Mucosa of gallbladder (tissue), 1 donor: ENCODE data around the gene TFCP2. TPM values are rescaled to one million over a fixed set of nuclear protein-coding genes. Genes with fewer than 3 reads are reported as not detected.
"Not testable (repeated sequence)": the region's sequence is repeated elsewhere in the genome, so short reads cannot be mapped to it uniquely, and the experiment has no call there.

Experiments
- DNase-seq: peaks from one replicate; pipeline ENCODE4 v3.0.0-alpha.2; 2020; ENCODE audit warnings: low spot score
- total RNA-seq: library from RNA; stranded (reverse); gene quantifications from one replicate; pipeline ENCODE4 v1.2.1, GENCODE V29; 2021
- donor health status: DM: no; HTN: no; CAD: no.

TFCP2 gene
- total RNA-seq, 1 donor from 2014 or later, result 31.8 TPM

DNA sequence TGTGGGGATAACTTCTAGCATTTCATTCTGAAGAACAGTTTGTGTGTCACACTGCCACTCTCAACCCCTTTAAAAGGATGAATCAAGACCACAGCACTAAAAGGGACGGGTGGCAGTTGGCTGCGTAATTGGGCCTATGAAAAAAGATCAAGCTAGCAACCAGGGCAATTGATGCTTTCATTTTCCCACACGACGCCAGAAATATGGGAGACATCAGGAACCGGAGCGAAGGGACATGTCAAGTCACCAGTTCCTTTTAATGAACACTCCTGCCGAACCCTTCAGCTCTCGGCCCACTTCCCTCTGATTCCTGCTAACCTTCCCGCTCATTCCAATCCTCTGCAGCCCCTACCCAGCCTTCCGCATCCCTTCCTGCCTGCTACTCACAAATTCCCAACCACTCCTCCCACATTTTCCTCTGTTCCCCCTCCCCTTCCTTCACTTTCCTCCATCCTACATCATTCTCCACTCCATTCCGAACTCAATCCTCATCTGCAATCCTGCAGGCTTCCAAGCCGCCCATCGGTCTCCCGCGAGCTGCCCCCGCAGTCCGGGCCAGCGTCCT is 90.3 kb downstream of the TFCP2 start:
- DNase-seq, result no peak

DNA sequence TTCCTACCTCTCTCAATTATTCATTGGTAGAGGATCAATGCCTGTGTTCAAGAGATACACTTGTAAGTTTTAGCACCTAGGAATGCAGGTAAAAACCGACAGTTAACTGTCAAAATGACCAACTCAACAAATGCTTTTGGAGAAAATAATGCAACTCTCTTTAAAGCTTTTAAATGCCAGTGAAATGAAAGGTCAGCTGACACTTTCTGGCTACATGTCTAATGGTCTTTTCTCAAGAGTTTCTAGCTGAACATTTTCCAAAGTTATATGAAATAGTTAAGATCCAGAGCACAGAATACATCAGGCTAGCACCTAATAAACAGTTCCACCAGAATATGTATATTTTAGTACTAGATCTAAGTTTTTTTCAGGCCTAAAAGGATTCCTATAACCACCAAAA is 91.5 kb downstream of the TFCP2 start:
- no peak for DNase-seq

DNA sequence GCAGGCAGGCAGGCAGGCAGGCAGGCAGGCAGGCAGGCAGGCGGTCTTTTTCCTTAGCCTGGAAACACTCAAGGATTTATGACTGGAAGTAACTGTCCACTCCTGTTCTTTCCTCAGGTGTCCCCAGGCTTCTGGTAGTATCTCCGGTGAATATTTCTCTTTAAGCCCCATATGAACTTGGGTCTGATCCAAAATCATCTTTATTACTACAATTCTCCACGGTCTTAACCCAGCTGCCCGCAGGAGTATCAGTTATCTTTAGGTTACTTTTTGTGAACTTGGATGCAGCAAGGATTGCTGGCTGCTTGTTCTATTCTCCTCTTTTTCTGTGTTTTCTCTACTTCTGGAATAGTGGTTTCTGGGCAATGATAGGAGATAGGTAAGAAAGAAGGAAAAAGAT is 92.8 kb downstream of the TFCP2 start:
- DNase-seq, result no peak

DNA sequence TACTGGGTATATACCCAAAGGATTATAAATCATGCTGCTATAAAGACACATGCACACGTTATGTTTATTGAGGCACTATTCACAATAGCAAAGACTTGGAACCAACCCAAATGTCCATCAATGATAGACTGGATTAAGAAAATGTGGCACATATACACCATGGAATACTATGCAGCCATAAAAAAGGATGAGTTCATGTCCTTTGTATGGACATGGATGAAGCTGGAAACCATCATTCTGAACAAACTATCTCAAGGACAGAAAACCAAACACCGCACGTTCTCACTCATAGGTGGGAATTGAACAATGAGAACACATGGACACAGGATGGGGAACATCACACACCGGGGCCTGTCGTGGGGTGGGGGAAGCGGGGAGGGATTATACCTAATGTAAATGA is 94.1 kb downstream of the TFCP2 start:
- DNase-seq, result not testable (repeated sequence)

DNA sequence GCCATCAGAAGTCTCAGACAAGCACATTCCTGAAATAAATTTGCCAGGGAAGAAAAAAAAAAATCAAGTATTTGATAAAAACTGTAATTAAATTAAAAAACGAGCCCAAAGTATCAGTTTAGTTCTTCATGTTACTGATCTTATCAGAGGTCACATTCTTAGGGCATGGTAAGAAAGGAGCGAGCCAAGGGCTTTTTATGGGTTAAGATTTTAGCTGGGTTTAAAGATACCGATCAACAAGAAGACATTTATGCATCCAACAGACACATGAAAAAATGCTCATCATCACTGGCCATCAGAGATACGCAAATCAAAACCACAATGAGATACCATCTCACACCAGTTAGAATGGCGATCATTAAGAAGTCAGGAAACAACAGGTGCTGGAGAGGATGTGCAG is 94.6 kb downstream of the TFCP2 start:
- DNase-seq, result not testable (repeated sequence)

DNA sequence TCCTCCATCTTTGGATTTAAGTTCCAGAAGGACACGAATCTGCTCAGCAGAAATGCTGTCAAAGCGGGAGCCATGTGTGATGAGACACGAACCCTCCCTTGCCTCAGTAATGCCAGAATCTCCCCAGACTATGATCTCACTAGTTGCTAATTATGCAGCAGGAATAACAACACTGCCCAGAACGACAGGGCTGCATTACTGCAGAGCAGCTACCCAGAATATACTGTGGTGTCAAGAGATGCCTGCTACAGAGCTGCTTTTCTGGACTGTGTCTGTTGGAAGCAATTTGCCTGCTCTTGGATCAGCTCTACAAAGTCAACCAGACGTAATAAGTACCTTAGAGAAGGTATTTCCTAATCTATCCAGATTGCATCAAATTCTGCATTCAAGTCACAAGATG is 95.0 kb downstream of the TFCP2 start:
- DNase-seq, result no peak

DNA sequence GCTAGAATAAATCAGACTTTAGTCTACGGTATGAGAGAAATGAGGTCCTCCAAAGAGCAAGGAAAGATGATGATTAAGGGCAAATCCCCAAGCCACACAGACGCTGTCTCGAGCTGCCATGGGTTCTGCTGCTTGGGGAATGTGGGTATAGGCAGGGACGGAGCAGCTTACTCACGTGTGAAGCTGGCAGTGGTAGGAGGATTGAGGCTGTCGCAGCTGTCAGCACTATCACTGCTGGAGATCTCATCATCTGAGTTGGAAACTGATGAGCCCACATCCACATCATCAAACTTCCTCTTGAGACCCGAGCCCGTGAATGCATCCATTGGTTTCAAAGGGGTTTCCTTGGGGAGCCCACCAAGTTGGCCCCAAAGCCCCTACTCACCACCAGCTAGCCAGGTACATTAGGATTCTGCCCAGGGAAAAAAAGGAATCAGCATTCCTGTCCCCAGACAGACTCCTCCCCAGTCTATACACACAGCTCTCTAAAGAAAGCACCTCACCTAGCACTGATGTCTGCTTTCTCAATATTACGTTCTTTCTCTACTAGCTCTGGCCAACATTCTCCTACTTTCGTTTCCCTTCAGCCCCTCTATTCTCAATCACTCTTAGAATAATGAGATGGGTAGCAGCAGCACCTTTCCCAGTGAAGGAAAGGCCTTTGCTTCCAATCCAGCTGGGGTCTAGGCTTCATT is 96.6 kb downstream of the TFCP2 start:
- DNase-seq, result no peak

DNA sequence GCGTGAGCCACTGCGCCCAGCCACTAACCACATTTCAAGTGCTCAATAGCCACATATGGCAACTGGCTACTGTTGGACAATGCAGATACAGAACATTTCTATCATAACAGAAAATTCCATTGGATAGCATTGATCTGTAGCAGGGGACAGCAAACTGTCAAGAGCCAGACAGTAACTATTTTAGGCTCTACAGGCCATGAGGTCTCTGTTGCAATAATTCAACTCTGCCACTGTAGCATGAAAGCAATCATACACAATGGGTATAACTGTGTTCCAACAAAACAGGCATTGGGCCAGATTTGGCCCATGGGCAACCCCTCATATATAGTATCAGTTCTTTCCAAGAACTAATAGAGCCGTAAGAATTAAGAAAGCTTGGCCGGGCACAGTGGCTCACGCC is 97.5 kb downstream of the TFCP2 start:
- DNase-seq, result no peak

DNA sequence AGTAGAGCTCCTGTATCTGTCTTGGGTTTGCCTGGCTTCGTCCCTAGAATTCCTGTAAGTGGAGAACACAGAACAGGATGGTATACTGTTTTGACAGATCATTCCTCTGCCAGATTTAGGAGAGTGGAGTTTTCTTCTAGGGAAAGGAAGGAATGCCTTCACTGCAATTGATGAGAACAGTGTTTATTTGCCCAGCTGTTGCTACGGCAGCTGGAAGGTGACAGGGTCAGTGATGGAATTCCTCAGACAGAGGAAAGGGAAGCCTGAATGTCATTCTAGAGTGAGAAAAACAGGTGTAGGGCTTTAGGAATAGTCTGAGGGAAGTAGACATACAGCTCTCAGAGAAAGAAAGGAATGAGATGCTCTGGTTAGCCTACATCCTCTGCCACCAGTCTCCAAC is 101.3 kb downstream of the TFCP2 start:
- no peak for DNase-seq

DNA sequence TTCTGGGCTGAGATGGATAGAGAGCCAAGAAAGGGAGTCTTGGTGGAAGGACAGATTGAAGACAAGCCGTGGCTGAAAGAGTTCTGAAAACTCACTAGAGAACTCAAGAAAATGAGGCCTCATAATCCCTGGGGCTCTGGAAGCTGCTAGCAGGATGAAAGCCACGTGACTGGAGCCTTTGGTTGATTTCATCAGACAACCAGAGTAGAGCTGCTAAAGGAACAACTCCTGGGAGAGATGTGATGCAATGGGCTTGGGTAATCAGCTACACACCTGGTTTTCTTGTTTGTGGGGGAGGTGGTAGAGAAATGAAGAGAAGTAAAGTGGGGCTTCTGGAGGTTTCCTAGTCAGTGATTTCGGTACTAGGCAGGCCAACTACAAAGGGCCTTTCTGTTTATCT is 102.9 kb downstream of the TFCP2 start:
- no peak for DNase-seq

DNA sequence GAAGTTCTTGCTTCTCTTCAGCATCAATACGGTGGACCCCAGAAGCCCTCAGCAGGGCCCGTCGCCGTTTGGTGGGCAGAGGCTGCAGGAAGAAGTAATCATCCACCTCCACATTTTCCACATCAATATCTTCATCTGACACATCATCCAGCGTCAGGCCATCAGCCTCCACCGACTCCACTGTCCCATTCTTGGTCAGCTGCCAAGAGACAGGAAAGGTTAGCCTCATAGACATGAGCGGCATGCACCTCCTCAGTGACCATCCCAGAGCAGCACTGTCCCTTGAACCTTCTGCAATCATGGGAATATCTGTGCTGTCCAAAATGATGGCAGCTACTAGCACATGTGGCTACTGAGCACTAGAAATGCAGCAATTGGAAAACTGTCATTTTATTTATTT is 105.2 kb downstream of the TFCP2 start:
- no peak for DNase-seq

DNA sequence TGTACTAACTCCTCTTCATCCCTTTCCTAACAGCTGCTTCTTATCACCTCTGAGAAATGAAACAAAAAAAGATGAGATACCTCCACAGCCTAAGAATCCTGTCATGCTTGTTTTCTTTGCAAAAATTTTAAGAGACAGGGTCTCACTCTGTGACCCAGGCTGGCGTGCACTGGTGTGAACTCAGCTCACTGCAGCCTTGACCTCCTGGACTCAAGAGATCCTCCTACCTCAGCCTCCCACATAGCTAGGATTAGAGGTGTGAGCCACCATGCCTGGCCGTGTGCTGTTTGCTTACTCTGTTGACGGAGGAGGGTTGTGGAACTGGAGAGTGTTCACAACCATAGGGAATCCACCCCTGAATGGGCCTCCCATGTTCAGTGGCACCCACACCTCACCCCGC is 105.7 kb downstream of the TFCP2 start:
- DNase-seq, result no peak

DNA sequence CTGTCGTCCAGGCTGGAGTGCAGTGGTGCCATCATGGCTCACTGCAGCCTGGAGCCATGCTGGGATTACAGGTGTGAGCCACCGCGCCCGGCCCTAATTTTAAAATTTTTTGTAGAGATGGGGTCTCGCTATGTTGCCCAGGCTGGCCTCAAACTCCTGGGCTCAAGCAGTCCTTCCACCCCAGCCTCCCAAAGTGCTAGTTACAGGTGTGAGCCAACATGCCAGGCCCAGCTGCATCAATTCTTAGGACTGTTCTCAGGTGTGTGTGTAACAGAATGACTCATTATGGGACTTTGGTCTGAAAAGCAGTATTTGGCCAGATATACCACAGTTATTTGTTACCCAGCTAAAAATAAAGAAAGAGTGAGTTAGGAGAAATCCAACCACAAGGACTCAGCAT is 107.4 kb downstream of the TFCP2 start:
- DNase-seq, result no peak

DNA sequence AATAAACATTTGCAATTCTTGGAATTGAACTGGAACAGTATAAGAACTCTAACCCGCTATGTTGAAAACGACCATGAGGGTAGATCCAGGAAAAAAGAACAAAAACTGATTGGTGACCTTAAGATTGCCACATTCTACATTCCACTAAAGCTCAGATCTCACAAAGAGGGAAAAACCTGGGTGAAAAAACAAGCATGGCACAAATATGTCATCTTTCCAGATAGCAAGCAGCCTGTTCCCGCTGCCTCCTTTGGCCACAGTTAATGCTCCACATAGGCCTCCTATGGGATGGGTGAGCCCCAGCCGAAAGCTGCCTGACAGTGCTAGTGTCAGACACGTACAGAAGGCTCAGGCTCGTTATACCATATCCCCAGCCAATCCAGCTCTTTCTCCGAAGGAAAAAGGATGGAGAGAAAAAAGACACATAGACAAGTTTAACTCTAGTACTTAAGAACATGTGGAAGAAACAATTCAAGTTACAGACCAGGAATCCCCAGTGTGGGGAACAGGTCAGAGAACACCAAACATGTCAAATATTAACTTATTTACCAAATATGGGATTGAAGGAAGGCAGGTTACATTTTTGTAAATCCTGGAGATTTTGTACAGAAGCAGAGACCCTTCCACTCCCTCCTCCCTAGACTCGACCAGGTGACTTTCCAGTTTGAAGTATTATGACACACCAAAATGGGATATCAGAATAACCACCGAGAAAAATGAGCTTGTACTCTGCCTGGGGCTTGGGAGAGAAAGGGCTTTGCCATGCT is 110.1 kb downstream of the TFCP2 start:
- no peak for DNase-seq

DNA sequence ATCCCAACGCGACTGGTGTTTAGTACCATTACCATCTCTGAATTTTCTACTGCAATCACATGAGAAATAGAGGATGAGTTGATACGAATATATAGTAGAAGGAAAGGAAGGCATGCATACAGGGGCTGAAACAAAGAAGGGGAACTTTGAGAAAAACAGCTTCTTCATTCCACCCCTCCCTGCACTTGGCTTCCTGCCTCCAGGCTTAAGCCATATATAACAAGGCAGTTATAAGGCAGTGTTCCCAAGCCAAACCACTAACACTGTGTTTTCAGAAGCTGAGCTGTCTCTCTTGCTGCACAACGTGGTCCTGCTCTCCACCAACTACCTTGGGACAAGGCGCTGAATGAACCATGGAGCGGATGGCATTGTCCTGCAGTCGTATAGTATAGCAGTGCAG is 113.8 kb downstream of the TFCP2 start:
- DNase-seq, result no peak

DNA sequence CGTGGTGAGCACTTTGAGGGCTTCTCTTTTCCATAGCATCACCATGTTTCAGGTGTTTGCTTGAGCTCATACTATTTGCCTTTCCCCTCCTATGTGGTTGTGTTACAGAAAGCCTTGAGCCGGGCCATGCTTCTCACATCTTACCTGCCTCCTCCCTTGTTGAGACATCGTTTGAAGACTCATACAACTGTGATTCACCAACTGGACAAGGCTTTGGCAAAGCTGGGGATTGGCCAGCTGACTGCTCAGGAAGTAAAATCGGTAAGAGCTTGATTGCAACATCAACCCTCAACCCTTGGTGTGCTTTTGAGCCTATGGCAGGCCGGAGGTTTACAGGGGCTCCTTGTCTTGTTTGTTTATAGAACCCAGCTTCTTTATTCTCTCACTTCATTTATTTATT is 116.7 kb downstream of the TFCP2 start:
- DNase-seq, result no peak

DNA sequence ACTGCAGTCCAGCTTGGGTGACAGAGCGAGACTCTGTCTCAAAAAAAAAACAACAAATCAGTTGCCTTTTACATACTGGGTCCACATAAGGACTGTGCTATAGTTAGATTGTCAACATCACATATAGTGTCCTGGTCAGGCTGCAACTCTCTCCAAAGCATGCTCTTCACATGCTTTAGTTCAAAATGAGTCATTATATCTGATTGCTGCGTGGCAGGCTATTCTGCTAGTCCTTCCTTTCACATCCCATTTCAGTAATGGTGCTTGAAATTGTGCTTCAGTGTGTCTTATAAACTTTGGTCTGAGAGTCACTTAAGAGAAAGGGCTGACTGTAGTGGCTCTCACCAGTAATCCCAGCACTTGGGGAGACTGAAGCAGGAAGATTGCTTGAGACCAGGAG is 117.9 kb downstream of the TFCP2 start:
- DNase-seq, result no peak

DNA sequence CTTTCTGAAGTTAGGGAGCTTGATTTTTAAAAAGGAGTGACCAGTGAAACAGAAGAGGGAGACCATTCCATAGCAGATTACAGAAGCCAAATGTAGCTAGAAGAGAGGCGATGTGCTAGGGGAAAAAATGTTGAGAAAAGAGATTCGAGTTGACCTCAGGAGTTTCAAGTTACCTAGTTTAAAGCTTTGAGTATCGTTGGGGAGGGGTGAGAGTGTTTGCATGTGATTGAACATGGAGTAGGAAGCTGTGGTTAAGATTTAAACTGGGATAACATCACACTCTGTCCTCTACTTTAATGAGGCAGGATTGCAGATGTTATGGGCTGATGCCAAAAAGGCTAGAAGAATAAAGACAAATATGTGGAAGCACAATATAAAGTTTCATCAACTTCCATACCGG is 121.1 kb downstream of the TFCP2 start:
- DNase-seq, result no peak

DNA sequence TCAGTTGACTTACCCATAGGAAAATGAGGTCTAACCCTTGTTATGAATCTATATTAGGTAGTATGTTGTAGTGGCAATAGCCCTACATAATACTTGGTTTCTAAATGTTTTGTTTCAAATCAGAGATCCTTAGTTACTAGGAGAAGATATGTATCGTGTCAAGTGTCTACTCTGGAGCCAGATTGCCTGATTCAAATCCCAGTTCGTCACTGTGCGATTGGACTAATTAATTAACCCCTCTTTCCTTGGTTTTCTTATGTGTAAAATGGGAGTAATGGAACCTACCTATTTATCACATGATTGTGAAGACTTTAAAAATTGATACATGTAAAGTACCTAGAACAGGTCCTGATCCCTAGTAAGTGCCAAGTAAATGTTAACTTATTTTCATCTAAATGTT is 123.4 kb downstream of the TFCP2 start:
- DNase-seq, result no peak

DNA sequence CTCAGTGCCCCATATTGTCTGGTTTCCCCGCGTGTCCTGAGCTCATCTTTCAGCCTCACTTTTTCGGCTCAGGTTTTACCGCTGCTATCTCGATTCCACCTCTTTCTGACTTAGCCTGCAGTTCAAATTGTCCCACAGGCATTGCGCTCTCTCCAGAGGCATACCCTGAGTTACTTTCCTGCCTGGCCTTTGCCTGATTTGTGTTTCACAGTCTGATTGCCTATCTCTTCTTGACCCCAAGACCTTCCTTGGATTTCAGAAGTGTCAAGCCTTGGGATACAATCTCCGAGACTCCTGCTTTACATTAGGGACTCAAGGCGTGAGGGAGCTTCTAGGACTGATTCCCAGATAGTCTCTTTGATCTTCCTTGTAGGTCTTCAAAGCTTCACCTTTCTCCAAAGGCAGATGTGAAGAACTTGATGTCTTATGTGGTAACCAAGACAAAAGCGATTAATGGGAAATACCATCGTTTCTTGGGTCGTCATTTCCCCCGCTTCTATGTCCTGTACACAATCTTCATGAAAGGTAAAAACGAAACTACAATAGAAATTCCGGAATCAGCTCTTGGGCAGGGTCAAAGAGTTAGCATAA is 124.2 kb downstream of the TFCP2 start:
- DNase-seq, result no peak

DNA sequence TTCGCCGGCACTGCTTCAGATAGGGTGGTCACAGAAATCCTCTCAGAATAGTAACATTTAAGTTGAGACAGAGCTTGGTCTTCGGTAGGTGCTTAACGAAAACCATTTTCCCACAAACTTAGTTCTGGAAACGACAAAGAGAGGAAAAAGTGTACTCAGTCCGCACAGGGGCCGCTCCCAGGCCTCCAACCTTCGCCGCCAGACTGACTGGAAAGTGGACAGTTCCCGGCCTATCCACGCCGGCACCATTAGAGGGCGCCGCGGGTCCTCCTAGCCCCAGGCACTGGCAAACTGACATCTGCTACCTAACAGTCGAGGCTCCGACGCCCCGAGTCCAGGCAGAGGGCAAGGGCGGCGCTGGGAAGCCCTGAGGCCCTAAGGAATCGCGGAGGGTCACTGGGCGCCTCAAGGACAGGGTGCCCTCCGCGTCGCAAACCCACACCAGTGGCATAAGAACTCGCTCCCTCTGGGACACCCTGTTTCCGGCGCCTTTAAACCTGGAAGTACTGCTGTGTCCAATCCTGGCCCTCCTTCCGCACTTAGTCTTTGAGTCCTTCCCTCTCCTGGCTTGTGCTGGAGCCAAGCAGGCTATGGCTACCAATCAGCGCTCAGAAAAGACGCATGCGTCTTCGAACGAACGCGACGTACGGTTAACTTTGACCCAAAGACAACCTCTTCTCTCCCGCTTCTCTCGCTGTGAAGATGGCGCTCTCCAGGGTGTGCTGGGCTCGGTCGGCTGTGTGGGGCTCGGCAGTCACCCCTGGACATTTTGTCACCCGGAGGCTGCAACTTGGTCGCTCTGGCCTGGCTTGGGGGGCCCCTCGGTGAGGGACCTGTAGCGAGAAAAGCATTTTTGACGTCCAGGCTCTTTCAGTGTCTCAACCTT is 125.0 kb downstream of the TFCP2 start, which contains the start of gene LETMD1:
Gene LETMD1, plus strand, starts transcription at position 673 of the 886 bp plus-strand sequence. Its CDS starts 30 bp downstream, at position 703.
- DNase-seq, result peak; percentile 97
